Stimulated activated CD8-positive, alpha-beta memory T cell treated with anti-CD3 and anti-CD28 coated beads, Interleukin-12 subunit alpha, Interleukin-12 subunit beta, amount 100 ng/mL, for 24 hours (primary cell): ENCODE results near the gene CLCN3.
"Not testable (repeated sequence)": the region's sequence is repeated elsewhere in the genome, so short reads cannot be mapped to it uniquely, and the experiment has no call there.

ENCODE experiments used
- DNase-seq: peaks from one replicate; pipeline ENCODE4 v3.0.0-alpha.2; 2020; ENCODE audit errors: extremely low read depth

The CLCN3 gene

GRCh38 chr4:169655401-169655800 is 35.0 kb downstream of the CLCN3 start:
- DNase-seq = no peak

DNA sequence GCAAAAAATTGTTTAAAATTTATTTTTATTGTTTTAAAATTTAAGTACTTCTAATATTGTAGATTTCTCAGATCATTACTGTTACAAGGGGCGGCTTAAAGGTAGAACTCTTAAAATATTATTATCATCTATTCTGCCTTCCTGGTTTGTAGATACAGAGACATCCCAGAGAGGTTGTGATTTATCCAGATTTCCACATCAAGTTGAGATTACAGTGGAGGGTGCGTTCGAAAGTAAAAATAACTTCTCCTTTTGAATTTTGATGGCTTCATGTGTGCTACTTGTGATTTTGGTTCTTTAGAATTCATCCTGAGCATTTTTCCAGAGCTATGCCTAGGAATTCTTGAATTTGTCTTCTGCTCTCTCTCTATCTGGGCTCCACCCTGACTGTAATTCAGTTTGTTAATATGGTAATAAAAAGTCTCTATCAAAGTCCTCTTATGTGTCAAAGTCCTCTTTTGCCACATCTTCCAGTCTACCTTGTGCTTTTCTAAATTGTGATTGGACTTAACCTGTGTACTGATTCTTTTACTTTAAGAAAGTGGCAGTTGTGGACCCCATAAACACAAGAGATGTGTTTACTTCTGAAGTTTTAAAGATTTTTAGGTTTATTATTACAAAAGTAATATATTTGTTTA is 37.2 kb downstream of the CLCN3 start:
- DNase-seq = no peak

GRCh38 chr4:169658196-169658595 is 37.8 kb downstream of the CLCN3 start:
- no peak for DNase-seq

GRCh38 chr4:169658975-169659715 is 38.8 kb downstream of the CLCN3 start:
- no peak for DNase-seq

- peak; percentile 23 for DNase-seq
These were observed 39.6 kb downstream of the CLCN3 start for GRCh38 chr4:169659716-169660670.

DNA sequence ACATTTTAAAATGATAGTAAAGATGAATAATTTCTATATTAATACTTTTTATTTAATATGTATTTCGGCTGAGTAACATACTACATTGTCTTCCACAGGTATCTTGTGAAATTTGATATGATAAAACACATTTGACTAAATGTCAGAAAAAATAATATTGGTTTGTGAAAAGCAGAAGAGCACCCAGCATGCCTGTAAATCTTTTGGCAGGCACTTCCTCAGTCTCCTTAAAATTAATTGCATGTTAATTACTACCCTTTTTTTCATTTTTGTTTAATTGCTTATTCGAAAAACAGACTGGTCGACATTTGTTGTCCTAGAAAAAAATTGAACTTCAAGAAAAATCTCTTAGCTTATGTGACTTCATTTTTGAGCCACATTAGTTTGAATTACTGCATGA is 40.6 kb downstream of the CLCN3 start:
- no peak for DNase-seq

DNA sequence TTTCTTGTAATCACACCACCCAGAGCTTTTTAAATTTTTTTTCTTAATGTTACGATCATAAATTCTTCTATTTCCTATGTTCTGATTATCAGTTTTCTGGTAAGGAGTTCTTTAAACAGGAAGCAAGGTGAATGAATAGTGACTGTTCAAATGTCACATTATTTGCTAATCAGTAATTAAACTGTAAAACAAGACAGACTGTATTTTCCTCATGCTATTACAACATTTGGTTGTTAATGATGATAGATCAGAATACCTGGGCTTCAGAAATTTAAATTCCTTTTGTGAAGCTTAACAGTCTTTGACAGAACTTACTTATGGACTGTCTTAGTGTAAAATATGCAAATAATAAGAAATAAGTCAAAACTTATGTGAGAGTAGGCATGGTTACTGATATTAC is 41.4 kb downstream of the CLCN3 start:
- no peak for DNase-seq

- no peak for DNase-seq
These were observed 41.8 kb downstream of the CLCN3 start for GRCh38 chr4:169662206-169662605.

DNA sequence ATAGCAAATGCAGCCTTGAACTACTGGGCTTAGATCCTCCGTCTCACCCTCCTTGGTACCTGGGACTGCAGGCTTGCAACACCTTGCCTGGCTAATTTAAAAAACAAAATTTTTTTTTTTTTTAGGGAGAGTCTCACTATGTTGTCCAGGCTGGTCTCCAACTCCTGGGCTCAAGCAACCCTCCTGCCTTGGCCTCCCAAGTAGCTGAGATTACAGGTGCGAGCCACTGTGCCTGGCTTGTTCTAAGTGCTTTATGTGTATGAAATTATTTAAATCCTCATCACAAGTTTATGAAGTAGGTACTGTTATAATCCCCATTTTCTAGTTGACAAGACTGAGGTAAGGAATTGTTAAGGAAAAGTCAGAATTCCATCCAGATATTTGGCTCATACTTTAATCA is 43.0 kb downstream of the CLCN3 start:
- no peak for DNase-seq

- no peak for DNase-seq
These were observed 43.5 kb downstream of the CLCN3 start for GRCh38 chr4:169663831-169664230.

DNA sequence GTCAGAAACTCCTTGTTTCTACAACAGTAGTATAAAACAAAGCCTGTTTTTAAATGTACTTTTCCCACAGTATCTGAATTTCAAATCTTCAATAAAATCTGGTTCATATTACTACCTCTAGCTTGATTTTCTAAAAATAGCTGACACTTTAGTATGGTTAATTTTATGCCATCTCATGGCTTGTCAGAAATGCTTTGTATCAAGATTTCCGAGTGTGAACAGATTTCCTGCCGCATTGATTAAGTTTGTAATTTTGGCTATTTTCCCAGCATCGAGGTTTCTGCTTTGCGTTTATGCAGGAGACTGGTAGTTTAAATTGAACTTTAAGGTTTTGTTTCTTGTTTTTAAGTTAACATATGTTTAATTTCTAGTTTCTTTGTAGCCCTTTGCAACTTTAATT is 44.2 kb downstream of the CLCN3 start:
- DNase-seq = no peak

DNA sequence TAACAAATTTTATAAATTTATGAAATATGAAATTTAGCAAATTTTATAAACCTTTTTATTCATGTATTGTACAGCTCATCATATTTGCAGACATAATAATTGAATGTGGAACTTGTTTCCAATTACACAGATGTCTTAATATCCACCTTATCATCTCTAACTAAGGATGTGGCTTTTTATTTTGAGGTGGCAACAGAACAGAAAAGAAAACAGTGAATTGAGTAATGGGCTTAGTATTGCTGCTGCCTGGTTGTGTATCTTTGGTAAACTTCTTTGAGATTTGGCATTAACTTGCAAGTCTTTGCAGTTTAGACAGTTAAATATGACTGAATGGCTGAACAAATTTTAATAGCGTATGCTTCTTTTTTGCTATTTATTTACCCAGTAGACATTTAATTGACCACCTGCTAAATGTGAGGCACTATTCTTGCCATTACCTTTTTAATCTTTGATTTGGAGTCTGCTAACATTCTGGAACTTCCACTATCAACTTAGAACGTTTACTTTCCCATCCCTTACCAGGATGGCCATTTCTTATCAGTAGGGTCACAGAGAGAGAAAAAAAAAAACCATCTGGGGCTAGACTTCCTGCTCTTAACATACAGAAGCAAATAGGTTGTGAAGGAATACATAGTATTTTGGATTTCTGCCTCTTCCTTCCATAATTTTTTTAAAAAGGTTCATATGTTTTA is 44.8 kb downstream of the CLCN3 start:
- DNase-seq = no peak

GRCh38 chr4:169668069-169668721 is 47.8 kb downstream of the CLCN3 start:
- no peak for DNase-seq

- no peak for DNase-seq
These were observed 55.4 kb downstream of the CLCN3 start for GRCh38 chr4:169675825-169676224.

GRCh38 chr4:169677150-169677748 is 56.9 kb downstream of the CLCN3 start:
- DNase-seq = no peak

DNA sequence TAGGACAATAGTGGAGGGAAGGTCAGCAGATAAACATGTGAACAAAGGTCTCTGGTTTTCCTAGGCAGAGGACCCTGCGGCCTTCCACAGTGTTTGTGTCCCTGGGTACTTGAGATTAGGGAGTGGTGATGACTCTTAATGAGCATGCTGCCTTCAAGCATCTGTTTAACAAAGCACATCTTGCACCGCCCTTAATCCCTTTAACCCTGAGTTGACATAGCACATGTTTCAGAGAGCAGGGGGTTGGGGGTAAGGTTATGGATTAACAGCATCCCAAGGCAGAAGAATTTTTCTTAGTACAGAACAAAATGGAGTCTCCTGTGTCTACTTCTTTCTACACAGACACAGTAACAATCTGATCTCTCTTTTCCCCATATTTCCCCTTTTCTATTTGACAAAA is 58.1 kb downstream of the CLCN3 start:
- DNase-seq = not testable (repeated sequence)

DNA sequence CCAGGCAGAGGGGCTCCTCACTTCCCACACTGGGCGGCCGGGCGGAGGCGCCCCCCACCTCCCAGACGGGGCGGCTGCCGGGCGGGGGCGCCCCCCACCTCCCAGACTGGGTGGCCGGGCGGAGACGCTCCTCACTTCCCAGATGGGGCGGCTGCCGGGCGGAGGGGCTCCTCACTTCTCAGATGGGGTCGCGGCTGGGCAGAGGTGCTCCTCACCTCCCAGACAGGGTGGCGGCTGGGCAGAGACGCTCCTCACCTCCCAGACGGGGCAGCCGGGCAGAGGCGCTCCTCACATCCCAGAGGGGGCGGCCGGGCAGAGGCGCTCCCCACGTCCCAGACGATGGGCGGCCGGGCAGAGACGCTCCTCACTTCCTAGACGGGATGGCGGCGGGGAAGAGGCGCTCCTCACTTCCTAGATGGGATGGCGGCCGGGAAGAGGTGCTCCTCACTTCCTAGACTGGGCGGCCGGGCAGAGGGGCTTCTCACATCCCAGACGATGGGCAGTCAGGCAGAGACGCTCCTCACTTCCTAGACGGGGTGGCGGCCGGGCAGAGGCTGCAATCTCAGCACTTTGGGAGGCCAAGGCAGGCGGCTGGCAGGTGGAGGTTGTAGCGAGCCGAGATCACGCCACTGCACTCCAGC is 58.7 kb downstream of the CLCN3 start:
- not testable (repeated sequence) for DNase-seq

- DNase-seq = no peak
These were observed 62.1 kb downstream of the CLCN3 start for GRCh38 chr4:169682372-169683047.

DNA sequence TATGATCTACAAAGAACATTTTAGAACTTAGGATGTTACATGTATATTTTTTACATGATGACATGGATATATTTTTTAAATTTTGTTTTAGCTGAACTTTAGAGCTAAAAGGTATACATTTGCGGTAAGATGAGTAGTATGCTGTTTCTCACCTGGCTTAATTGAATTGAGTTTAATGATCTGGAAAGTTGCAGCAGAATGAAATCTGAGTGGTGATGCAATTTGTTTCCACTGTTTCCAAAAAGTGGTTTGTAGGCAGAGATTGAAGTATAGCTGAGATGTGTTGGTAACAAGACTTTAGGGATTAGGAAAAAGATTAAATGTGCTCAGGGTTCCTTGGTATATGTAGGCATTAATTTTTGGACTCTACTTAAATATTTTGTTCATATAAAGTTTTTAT is 69.3 kb downstream of the CLCN3 start:
- no peak for DNase-seq

GRCh38 chr4:169690787-169691186 is 70.4 kb downstream of the CLCN3 start:
- DNase-seq = no peak
